RCC 7860 (cell line): ENCODE data around the gene C4orf50.
A peak's percentile ranks its signal among the peaks of the same experiment; 100 is the strongest.
"Not testable (repeated sequence)": the region's sequence is repeated elsewhere in the genome, so short reads cannot be mapped to it uniquely, and the experiment has no call there.

Source experiments
- DNase-seq: peaks from one replicate; pipeline ENCODE4 v3.0.0-alpha.2; 2015; ENCODE audit warnings: low spot score
- FAIRE-seq: peaks from 2 replicates; lab custom pipeline; 2012; peaks lifted over from hg19 to GRCh38; lab: Jason Lieb, UNC

C4orf50 gene

DNA sequence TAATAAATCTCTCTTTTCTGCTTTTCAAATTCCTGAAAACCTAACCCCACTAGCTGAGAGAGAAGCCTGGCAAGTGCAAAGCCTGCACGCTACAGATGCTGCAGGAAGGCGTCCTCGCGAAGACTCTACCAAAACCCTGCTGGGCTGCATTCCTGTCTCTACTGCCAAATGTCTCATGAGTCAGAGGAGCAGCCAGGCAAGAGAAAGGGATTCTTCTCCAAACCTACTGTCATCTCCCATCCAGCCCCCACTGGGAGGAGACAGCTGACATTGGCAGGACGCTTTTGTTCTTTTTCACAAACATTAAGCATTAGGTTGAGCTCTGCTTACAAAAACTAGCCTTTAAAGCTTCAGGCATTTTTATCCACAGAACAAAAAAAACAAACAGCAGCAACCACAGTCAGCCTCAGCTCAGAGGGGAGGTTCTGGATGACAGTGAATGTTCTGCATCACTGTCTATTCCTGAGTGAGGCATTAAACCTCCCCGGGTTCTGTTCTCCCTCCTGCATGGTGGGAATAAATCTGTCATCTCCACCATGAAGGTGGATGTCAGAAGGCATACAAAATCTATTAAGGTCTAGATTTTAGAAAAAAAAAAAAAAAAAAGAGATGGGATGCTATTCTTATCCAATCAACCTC, 143.3 kb downstream of the C4orf50 start:
- FAIRE-seq, result no peak

GRCh38 chr4:5870701-5871100, 147.5 kb downstream of the C4orf50 start:
- DNase-seq (no peak), FAIRE-seq (no peak)

More for the DNA sequence above, 143.3 kb downstream of the C4orf50 start:
- DNase-seq, result no peak

DNA sequence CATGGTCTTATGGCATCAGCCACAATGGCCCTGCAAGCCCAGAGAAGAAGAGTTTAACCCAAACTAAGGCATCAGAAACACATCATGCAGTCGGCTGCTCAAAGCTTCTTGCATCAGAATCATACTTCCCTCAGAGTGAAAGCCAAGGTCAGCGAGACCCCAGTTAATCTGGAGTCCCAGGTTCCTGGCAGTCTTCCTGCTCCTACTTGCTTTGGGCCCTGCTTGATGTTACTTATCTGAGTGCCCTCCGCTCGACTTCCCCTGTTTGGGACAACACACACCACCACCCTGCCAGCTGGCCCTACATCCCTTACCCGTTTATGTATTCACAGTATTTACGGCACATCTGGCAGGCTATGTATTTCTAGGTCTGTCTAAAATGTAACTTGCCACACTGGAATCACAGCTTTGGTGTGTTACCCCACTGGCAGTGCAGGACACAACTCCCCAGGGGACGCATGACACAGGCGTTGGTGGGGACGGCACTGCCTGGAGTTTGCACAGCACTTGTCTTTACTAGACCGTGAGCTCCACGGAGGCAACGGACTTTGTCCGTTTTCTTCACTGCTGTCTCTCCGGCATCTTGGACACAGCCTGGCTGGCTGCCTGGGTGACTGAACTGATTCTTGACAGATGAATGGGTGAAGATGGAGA, 148.1 kb downstream of the C4orf50 start:
- FAIRE-seq, result no peak

GRCh38 chr4:5867866-5868265, 150.4 kb downstream of the C4orf50 start:
- DNase-seq, result no peak
- FAIRE-seq, result no peak

More for the DNA sequence above, 148.1 kb downstream of the C4orf50 start:
- DNase-seq, result no peak

DNA sequence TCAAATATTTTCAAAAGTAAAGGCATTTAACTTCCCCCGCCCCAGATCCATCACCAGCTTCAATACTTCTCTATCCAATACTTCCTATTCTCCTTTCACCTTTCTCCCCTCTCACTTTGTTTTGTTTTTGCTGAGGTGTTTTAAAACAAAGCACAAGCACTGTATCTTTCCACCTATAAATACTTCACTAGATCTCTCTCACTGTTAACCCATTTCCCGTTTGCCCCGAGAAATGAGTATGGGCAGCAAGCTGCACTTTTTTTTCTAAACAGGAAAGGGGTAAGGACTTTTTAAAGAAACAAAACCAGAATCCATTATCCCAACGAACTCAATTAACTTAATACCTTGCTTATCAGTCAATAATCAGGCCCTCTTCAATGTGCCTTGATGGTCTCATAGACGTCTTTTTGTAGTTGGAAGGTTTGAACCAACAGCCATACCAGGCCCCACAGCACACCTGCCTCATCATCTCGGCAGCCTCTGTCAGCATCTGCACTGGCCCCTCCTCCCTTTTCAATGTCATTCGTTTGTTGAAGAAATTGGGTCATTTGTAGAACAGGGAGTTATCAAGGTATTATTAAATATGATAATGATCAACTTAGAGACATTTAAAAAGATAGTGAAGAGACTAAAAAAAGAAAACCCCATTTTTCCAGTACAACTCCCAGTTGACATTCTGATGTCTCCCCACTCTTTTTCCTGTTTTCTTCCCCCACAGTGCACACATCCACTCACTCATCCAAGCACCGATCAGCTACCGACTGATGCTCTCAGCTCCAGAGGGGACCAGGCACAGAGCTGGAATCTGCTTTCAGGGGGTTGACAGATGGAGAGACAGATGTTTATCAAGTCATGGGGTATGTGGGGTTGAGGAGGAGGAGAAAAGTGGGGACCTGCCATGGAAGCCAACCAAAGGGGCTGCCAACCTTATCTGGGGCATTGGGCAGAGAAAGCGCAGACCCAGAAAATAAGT, 151.1 kb downstream of the C4orf50 start:
- DNase-seq, result no peak
- FAIRE-seq, result no peak

DNA sequence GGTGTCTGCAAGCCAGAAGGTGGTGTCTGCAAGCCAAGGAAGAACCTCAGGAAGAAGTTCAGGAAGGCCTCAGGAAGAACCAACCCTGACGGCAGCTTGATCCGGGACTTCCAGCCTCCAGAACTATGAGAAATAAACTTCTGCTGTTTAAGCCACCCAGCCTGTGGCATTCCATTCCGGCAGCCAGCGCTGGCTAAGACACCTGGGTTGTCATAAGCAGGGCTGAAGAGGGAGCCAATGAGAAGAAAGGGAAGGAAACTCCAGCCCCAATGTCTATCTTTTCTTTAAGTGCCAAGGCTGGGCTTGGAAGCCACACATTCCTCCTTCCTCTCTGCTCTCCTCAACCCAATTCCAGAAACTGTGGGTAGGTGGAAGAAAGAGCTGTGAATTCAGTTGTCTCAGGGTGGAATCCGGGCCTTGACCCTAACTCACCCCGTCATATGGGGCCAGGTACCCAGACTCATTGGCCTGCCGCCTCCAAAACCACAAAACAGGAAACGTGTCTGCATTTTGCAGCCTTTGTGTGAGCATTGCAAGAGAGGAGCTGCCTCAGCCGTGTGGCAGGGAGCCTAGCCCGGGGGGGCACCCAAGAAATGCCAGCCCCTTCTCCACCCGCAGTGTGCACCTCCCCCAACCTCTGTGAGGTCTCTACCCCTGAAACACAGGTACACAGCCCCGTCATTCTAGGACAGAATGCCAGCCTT, 152.2 kb downstream of the C4orf50 start:
- DNase-seq, result no peak
- no peak for FAIRE-seq

DNA sequence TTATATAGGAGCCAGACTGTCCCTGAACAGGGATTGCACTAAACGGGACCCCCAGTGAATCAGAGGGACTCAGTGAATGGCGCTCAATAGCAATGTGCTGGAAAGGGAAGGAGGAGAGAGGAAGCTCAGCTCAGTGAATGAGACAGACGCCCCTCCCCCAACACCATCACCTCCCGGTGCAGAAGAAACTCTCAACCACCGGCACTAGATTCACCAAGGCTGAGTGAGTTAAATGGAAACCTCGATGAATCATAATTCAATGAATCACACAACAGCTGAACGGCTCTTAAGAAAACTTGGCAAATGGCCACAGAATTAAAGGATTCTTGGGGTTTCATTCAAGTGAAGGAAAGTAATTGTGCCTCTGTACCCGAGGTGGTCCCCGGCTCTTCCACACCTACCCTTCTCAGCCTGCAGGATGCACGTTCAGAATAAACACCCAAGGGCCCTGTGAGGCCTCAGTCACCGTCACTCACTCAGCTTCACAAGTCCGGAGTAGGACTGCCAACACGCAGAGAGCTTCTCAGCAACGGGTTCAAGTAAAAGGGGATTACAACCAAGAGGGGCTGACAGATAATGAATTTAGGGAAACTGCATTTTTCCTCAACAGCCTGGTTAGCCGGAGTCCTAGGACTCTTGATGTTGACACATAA, 154.6 kb downstream of the C4orf50 start:
- FAIRE-seq (peak; percentile 86), DNase-seq (peak; percentile 87)

DNA sequence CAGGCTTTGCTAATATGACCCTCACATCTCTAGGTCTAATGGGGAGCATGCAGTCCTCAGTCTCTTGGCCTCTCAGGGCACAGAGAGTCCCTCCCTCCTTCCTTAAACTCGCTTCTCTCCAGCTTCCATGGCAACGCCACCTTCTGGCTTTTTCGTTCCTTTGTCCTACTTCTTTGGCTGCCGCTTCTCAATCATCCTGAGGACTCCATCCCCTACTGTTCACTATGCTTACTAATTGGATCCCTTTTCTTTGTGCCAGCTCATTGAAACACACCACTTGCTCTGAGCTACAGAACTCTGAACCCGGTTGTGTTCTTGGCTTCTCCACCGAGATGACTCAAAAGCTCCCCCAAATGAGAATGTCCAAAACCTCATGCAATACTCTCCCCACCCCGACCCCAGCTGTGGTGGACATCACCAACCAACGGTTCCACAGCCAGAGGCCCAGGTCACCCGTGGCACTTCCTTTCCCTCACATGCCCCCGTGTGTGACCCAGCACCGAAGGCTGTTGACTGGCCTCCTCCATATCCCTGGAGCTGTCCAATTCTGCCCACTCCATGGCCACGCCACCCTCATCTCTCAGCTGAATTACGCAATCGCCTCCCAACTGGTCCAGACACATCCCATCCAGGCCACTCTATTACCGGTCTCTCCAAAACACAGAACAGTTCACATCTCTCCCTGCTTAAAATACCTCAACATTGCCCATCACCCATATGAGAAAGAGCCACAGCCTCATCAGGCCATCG, 160.0 kb downstream of the C4orf50 start:
- FAIRE-seq (no peak), DNase-seq (no peak)

DNA sequence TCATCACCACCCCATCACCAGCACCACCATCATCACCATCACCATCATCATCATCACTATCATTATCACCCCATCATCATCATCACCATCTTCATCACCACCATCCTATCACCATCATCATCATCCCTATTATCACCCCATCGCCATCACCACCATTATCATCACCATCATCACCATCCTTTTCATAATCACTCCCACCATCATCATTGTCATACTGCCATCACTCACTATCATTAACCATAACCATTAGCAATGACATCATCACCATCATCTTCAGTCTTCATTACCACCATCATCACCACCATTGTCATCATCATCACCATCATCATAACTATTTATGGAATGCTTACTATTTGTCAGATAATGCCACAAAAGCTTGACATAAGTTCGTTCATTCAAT, 161.0 kb downstream of the C4orf50 start:
- DNase-seq (no peak), FAIRE-seq (no peak)

GRCh38 chr4:5856362-5856761, 161.9 kb downstream of the C4orf50 start:
- DNase-seq, result not testable (repeated sequence)

DNA sequence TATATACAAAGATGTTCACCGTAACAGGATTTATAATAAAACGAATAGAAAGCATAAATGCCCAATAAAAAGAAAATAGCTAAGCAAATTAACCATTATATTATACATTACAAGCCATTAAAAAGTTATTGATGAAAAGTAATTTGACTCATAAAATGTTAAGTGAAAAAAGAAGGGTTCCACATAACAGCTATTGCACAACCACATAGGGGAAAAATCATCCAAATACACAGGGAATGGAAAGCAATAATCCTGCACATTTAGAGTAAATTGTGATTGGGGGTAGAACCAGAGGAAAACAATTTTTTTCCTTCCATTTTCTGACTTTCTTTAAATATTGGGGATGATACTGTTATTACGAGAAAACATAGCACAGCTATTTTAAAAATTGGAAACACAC, 163.3 kb downstream of the C4orf50 start:
- FAIRE-seq (no peak), DNase-seq (no peak)

More at GRCh38 chr4:5856362-5856761, 161.9 kb downstream of the C4orf50 start:
- not testable (repeated sequence) for FAIRE-seq

DNA sequence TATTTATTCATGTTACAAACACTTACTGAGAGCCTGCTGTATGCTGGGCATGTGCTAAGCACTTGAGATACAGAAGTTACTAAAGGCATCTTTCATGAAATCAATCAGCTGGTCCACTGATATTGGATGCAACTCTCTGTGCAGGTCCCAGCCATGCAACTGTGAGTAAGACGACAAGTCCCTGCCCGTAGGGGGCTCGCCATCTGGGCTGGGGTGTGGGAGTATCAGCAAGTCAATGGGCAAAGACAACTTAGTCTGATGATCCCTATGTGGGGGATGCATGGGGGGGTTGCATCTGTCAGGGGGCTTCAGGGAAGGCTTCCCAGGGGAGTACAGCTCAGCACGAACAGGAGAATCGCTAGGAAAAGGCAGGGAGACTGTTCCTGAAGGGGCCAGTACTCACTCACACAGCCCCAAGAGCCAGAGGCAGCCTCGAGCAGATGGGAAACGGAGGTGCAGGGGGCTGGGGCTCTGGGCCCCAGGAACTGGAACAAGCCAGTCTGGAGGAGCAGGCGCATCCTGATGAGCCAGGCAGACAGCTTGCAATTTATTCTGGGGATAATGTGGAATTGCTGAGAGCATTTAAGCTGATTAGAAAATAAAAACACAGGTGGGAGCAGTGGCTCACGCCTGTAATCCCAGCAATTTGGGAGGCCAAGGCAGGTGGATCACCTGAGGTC, 165.6 kb downstream of the C4orf50 start:
- FAIRE-seq (no peak), DNase-seq (no peak)

DNA sequence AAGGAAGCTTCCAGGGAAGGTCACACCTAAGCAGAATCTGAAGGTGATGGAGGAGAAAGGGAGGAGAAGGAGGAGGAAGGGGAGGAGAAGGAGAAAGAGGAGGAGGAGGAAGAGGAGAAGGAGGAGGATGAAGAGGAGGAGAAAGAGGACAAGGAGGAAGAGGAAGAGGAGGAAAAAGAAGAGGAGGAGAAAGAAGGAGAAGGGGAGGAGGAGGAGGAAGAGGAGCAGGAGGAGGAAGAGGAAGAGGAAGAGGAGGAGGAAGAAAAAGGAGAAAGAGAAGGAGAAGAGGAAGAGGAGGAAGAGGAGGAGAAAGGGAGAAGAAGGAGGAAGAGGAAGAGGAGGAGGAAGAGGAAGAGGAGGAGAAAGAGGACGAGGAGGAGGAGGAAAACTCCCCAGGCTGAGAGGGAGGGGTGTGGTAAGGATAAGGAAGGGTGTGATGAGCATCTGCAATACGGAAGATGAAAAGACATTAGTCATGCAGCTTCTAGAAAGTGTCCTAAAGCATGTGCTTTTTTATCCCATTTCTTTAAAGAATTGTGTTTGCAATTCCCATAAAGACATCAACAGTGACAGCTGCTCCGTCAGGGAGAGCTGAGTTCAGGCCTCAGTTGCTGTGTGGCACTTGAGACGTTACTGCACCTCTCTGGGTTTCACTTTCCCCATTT, 166.5 kb downstream of the C4orf50 start:
- FAIRE-seq (no peak), DNase-seq (no peak)
